WI38 (cell line): ENCODE measurements around the gene PTGER2.

Experiments used
- H3K4me3 ChIP-seq: 2 replicates; pipeline ENCODE4 v1.5.1; 2011; ENCODE audit warnings: low read depth, mild to moderate bottlenecking, control low read depth, low read length
- CTCF ChIP-seq: IDR thresholded peaks from 2 replicates; pipeline ENCODE4 v1.5.1; 2012; ENCODE audit warnings: low read depth, mild to moderate bottlenecking, control low read depth, low read length

PTGER2 gene

GRCh38 chr14:52336241-52336640, 22.1 kb downstream of the PTGER2 start:
- no peak for TF ChIP-seq CTCF
- no peak overlapping the region for H3K4me3 ChIP-seq

DNA sequence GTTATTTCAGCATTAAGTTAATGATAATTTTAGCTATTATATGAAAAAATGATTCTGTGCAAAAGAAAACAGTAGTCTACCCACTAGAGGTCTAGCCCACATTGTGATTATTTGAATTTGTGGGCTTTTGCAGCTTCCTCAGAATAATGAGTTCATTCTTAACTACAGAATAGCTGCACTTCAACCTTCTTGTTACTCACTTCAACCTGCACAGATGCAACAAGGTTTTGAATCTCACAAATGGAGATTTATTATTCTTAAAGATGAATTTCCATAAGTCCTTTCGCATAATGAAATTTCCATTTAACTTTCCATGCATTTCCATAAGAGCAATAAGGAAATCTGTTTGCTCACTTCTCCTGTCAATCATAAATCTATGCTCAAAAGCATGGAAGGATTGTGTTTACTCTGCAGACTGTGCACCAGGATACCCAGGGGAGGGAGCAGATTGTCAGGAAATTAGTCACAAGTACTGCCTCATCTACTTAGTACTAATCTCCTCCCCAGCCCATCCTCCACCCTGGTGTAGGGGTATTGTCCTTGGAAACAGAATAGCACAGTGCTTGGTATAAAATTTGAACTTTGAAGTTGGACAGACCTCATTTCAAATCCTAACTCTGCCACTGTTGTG, 24.1 kb downstream of the PTGER2 start:
- no peak overlapping the region for H3K4me3 ChIP-seq
- no peak for TF ChIP-seq CTCF

DNA sequence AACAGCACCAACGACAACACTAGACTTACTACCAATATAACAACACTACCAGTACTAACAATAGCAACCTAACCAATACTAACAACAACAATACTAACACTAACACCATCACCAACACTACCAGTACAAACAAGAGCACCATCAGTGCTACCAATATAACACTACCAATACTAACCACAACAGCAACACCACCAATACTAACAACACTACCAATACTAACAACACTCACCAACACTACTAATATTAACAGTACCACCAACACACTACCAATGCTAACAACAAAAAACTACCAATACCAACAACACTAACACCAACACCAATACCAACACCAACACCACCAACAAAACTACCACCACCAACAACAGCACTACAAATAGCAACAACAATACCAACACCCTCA, 25.1 kb downstream of the PTGER2 start:
- TF ChIP-seq CTCF = no peak
- H3K4me3 ChIP-seq = no peak overlapping the region

GRCh38 chr14:52342849-52343596, 28.9 kb downstream of the PTGER2 start:
- TF ChIP-seq CTCF = no peak
- no peak overlapping the region for H3K4me3 ChIP-seq

GRCh38 chr14:52346778-52347177, 32.7 kb downstream of the PTGER2 start:
- H3K4me3 ChIP-seq = no peak overlapping the region
- no peak for TF ChIP-seq CTCF

GRCh38 chr14:52348279-52348678, 34.2 kb downstream of the PTGER2 start:
- no peak for TF ChIP-seq CTCF
- H3K4me3 ChIP-seq = no peak overlapping the region

GRCh38 chr14:52348776-52349175, 34.7 kb downstream of the PTGER2 start:
- TF ChIP-seq CTCF = no peak
- H3K4me3 ChIP-seq = 0 out of 2 replicates have a peak overlapping the region, but pooled peaks have one; percentile 12
